Thyroid gland (tissue), 4 donors: ENCODE data around the gene KRTAP3-1. TPM values are rescaled to one million over a fixed set of nuclear protein-coding genes. Genes with fewer than 3 reads are reported as not detected.
"Not testable (repeated sequence)": the region's sequence is repeated elsewhere in the genome, so short reads cannot be mapped to it uniquely, and the experiment has no call there.

Experiments used
- DNase-seq, 2 donors: peaks; one replicate each; pipeline ENCODE4 v3.0.0-alpha.2; 2019
- H3K27ac ChIP-seq, 3 donors: fragments of 200-600 bp; sonication (generic); 1 replicate in 2 of 3; 2 replicates in 1 of 3; pipeline ENCODE4 v1.5.1; 2016 to 2019; ENCODE audit warnings: mild to moderate bottlenecking in 1 of 3, moderate library complexity in 1 of 3
- H3K27me3 ChIP-seq: fragments of 200-600 bp; sonication (generic); one replicate; pipeline ENCODE4 v1.5.1; 2019
- H3K36me3 ChIP-seq, 2 donors: fragments of 200-600 bp; sonication (generic); one replicate each; pipeline ENCODE4 v1.5.1; 2016 to 2019
- H3K4me1 ChIP-seq, 2 donors: fragments of 200-600 bp; sonication (generic); one replicate each; pipeline ENCODE4 v1.5.1; 2017 to 2019
- H3K4me3 ChIP-seq, 3 donors: fragments of 200-600 bp; sonication (generic); replicated peaks in 1 of 3; 1 replicate in 2 of 3; 2 replicates in 1 of 3; pipeline ENCODE4 v1.5.1; 2016; ENCODE audit warnings: mild to moderate bottlenecking in 1 of 3
- H3K9me3 ChIP-seq: fragments of 200-600 bp; sonication (generic); one replicate; pipeline ENCODE4 v1.5.1; 2017
- POLR2A ChIP-seq, 2 donors: fragments of 450-650 bp; IDR thresholded peaks; one replicate each; pipeline ENCODE4 v1.6.1; 2017; ENCODE audit warnings: antibody characterized with exemption in 2 of 2, mild to moderate bottlenecking in 2 of 2, moderate library complexity in 1 of 2
- WGBS, 2 donors: methylation state at CpG; one replicate each; pipeline ENCODE4 v1.1.5; 2017; 5-methylcytosine and 5-hydroxymethylcytosine counted together
- intact Hi-C: fragments of 100-400 bp; cut with DNase I; formaldehyde crosslinking; loops from one replicate; pipeline ENCODE4 v1.15.1; 2023
- total RNA-seq, 4 donors: library from RNA; depleted of rRNA; stranded (reverse); fragments of >200 nt; gene quantifications; one replicate each; pipeline ENCODE4 v1.2.3, GENCODE V29; 2016
- TF ChIP-seq, protein P1 (sequence below), 6 experiments: fragments of 200-600 bp in 3 of 6; fragments of 450-650 bp in 3 of 6; sonication (generic) in 3 of 6; IDR thresholded peaks; one replicate each; pipeline ENCODE4 v1.5.1; 2016 to 2019; ENCODE audit warnings: antibody characterized with exemption in 6 of 6, mild to moderate bottlenecking in 2 of 6, inconsistent platforms in 1 of 6, moderate library complexity in 1 of 6

KRTAP3-1 gene
- total RNA-seq, 4 donors from 2014 or later: not detected

DNA sequence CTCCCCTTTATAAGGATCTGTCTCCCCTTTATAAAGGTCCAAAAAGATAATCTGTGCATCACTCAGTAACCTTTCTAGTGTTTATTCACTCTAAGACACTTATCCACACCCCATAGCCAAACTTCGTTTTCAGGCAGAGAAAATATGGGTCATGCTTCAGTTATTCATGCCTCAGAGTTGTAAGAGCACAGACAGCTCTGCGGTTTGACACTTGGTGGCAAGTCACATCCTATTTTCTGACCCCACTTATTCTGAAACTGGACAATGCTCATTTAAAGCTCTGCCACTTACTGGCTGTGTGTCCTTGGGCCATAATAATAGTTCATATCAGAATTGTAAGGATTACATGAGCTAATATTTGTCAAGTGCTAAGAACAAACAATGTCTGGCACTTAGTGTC is 40.2 kb upstream of the KRTAP3-1 start:
- intact Hi-C loops: no loop called here
- Histone ChIP-seq H3K9me3 (no peaks in the 10 kb centered on the region), H3K27me3 (no peaks in the 10 kb centered on the region), H3K36me3 (no peaks in the 10 kb centered on the region), H3K4me1 (no peaks in the 10 kb centered on the region), H3K4me3 (no peak overlapping the region), H3K27ac (no peak overlapping the region)
- TF ChIP-seq, protein P1, sequence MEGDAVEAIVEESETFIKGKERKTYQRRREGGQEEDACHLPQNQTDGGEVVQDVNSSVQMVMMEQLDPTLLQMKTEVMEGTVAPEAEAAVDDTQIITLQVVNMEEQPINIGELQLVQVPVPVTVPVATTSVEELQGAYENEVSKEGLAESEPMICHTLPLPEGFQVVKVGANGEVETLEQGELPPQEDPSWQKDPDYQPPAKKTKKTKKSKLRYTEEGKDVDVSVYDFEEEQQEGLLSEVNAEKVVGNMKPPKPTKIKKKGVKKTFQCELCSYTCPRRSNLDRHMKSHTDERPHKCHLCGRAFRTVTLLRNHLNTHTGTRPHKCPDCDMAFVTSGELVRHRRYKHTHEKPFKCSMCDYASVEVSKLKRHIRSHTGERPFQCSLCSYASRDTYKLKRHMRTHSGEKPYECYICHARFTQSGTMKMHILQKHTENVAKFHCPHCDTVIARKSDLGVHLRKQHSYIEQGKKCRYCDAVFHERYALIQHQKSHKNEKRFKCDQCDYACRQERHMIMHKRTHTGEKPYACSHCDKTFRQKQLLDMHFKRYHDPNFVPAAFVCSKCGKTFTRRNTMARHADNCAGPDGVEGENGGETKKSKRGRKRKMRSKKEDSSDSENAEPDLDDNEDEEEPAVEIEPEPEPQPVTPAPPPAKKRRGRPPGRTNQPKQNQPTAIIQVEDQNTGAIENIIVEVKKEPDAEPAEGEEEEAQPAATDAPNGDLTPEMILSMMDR (IDR thresholded peaks at IDR 0.05): no peak
- TF ChIP-seq POLR2A (IDR thresholded peaks at IDR 0.05): no peak
- WGBS, 2 donors: 16 to 22% methylated on average over 2 of the region's 2 CpGs
- no peak for DNase-seq

DNA sequence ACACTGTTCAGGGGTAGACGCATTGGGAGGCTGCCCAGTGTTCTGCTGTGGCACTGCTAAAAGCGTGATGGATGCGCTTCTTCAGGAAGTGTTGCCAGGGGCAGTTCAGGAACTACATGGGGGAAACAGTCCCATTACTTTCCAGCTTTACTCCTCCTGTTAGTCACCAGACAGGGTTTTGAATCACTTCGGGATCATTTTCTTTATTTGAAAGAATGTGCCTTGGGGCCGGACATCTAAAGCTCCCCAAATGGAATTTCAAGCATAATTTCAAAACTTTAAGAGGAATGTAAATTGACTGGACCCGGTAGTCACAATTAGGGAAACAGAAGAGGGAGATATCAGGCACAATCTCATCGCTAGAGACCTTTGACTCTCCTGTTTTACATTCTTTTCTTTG is 39.5 kb upstream of the KRTAP3-1 start:
- TF ChIP-seq, protein P1 (IDR thresholded peaks at IDR 0.05): no peak
- no peak for TF ChIP-seq POLR2A (IDR thresholded peaks at IDR 0.05)
- Histone ChIP-seq H3K4me1 (no peaks in the 10 kb centered on the region), H3K36me3 (no peaks in the 10 kb centered on the region), H3K4me3 (no peak overlapping the region), H3K9me3 (no peaks in the 10 kb centered on the region), H3K27me3 (no peaks in the 10 kb centered on the region), H3K27ac (no peak overlapping the region)
- no peak for DNase-seq
- 65 to 66% methylated on average over 7 of the region's 7 CpGs for WGBS, 2 donors
- intact Hi-C loops: no loop called here

DNA sequence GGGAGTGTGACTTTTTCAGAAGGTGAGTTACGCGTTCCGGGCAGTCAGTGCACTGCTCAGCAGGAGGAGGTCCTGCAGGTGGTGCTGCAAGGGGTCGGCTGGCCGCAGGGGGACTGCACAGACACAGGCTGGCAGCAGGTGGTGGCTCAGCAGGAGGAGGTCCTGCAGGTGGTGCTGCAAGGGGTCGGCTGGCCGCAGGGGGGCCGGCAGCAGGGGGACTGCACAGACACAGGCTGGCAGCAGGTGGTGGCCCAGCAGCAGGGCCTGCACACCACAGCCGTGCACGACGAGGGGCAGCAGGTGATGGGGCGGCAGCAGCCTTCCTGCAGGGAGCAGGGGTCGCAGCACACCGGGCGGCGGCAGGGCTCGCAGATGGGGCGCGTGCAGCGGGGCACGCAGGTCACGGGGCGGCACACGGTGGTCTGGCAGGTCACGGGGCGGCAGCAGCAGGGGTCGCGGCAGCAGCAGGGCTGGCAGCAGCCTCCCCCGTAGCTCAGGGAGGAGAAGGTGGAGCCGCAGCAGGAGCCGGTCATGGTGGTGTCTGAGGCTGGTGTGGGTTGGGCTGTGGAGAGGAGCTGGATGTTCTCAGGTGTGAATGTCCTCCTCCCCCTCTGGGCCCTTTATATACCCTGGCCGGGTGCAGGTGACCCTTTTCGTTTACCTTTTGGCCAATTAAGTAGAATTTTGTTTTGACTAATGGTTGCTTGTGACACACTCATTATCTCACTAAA is 38.0 kb upstream of the KRTAP3-1 start, which contains the start of gene KRTAP2-1:
KRTAP2-1 (minus strand) TSS at position 582 of the 731 bp plus-strand sequence; CDS start at position 533, 49 bp downstream.
- intact Hi-C loops, H3K4me3 ChIP-seq, H3K27ac ChIP-seq, H3K4me1 ChIP-seq, H3K36me3 ChIP-seq, DNase-seq, H3K27me3 ChIP-seq, H3K9me3 ChIP-seq: not testable (repeated sequence)
- WGBS, 2 donors: 36 to 44% methylated on average over 8 of the region's 33 CpGs

DNA sequence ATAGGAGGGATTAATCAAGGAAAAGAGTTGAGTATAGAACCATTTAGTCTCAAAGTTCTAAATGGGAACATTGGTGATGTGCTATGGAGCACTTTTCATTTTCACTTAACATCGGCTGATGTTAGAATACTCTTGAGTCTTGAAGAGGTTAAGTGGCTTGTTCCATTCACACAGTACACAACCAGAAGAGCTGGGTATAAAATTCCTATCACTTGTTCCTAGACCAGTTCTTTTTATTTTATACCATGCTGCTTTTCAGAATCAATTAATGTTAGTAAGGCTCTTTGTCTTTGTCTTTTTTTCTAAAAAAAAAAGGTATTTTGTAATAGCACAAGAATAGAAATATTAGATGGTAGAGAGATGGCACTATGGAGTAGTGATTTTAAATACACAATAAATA is 34.0 kb upstream of the KRTAP3-1 start:
- no peaks in the 10 kb centered on the region for H3K36me3 ChIP-seq
- no peaks in the 10 kb centered on the region for H3K4me1 ChIP-seq
- no peak for DNase-seq
- no peaks in the 10 kb centered on the region for H3K27me3 ChIP-seq
- intact Hi-C loops: no loop called here
- 77 to 83% methylated on average over 1 of the region's 1 CpG for WGBS, 2 donors
- H3K9me3 ChIP-seq: no peaks in the 10 kb centered on the region
- no peak overlapping the region for H3K27ac ChIP-seq
- TF ChIP-seq POLR2A (IDR thresholded peaks at IDR 0.05): no peak
- TF ChIP-seq, protein P1 (IDR thresholded peaks at IDR 0.05): no peak
- H3K4me3 ChIP-seq: no peak overlapping the region

DNA sequence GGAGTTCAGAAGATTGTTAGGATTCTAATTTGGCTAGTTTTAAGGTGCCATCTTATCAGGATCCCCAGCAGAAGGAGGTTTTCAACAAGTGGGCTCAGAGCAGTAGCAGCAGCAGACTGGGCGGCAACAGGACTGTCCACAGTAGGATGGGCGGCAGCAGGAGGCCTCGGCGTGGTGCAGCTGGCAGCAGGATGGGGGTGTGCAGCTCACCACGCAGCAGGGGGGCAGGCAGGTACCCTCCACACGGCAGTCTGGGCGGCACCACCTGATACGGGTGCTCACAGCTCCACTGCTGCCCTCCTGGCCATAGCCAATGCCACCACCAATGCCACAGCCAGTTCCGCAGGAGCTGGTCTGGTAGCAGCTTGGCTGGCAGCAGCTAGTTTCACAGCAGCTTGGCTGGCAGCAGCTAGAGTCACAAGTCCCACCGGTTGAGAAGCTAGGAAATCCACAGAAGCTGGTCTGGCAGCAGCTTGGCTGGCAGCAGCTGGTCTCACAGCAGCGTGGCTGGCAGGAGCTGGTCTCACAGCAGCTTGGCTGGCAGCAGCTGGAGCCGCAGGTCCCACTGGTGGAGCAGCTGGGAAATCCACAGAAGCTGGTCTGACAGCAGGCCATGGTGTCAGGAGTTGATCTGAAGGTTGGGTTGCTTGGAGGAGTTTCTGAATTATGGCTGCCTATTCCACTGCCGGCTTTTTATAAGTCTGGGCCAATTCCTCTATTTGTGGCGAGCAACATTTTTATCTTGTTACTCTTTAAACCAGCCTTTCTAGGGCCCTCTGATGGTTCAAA is 32.0 kb upstream of the KRTAP3-1 start, which contains the start of gene KRTAP1-1:
KRTAP1-1 (minus strand) TSS at position 668 of the 789 bp plus-strand sequence; CDS start at position 615, 53 bp downstream.
- 77 to 84% methylated on average over 3 to 12 of the region's 14 CpGs for WGBS, 2 donors
- H3K4me3 ChIP-seq, DNase-seq, H3K4me1 ChIP-seq, H3K9me3 ChIP-seq, H3K36me3 ChIP-seq, H3K27me3 ChIP-seq, H3K27ac ChIP-seq, intact Hi-C loops: not testable (repeated sequence)

DNA sequence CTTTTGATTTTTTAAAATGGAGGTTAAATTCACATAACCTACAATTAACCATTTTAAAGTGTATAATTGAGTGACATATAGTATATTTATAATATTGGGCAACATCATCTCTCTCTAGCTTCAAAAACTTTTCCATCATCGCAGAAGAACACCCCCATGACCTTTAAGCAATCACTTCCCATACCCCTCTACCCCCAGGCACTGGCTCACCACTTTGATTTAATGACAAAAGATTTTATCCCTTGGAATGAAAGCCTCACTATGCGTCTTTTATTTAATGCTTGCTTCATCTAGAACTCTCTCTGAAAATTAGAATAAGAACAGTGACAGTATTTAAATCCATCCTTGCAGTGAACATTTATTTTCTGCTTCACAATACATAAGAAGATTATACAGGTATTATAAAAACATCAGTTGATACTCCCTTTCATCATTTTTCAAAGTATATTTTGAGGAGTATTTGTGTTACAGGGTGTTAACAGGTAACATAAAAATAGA is 29.0 kb upstream of the KRTAP3-1 start:
- Histone ChIP-seq H3K27me3 (no peaks in the 10 kb centered on the region), H3K27ac (no peak overlapping the region), H3K36me3 (no peaks in the 10 kb centered on the region), H3K4me3 (no peak overlapping the region), H3K9me3 (no peaks in the 10 kb centered on the region), H3K4me1 (no peaks in the 10 kb centered on the region)
- DNase-seq: no peak
- intact Hi-C loops: no loop called here
- 80 to 83% methylated on average over 2 of the region's 2 CpGs for WGBS, 2 donors
- TF ChIP-seq, protein P1 (IDR thresholded peaks at IDR 0.05): no peak

DNA sequence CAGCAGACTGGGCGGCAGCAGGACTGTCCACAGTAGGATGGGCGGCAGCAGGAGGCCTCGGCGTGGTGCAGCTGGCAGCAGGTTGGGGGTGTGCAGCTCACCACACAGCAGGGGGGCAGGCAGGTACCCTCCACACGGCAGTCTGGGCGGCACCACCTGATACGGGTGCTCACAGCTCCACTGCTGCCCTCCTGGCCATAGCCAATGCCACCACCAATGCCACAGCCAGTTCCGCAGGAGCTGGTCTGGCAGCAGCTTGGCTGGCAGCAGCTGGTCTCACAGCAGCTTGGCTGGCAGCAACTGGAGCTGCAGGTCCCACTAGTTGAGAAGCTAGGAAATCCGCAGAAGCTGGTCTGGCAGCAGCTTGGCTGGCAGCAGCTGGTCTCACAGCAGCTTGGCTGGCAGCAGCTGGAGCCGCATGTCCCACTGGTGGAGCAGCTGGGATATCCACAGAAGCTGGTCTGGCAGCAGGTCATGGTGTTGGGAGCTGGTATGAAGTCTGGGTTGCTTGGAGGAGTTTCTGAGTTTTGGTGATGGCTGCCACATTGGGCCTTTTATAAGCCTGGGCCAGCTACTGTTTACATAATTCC is 25.5 kb upstream of the KRTAP3-1 start, which contains the start of gene KRTAP1-3:
KRTAP1-3 (minus strand) TSS at position 529 of the 590 bp plus-strand sequence; CDS start at position 476, 53 bp downstream.
- H3K27me3 ChIP-seq, H3K4me3 ChIP-seq, H3K4me1 ChIP-seq, DNase-seq, H3K27ac ChIP-seq, intact Hi-C loops, H3K9me3 ChIP-seq, H3K36me3 ChIP-seq: not testable (repeated sequence)
- WGBS, 2 donors: 85 to 88% methylated on average over 5 to 8 of the region's 10 CpGs
